ENCODE measurements around the gene NFX1.

Gene NFX1

GRCh38 chr9:33267151-33267767 lies 23.1 kb upstream of the NFX1 start:
- DNase-seq (ENCODE audit: low spot score): no peak

- DNase-seq (ENCODE audit: low spot score): no peak
These were observed 20.2 kb upstream of the NFX1 start for GRCh38 chr9:33270146-33270545.

GRCh38 chr9:33272061-33272460 lies 18.3 kb upstream of the NFX1 start:
- DNase-seq (ENCODE audit: low spot score): no peak

- no peak for DNase-seq (ENCODE audit: low spot score)
These were observed 16.9 kb upstream of the NFX1 start for GRCh38 chr9:33273266-33273971.

GRCh38 chr9:33273972-33274328 lies 16.4 kb upstream of the NFX1 start:
- no peak for DNase-seq (ENCODE audit: low spot score)

GRCh38 chr9:33277484-33277883 lies 12.8 kb upstream of the NFX1 start:
- DNase-seq (ENCODE audit: low spot score): no peak

GRCh38 chr9:33285502-33285901 lies 4.8 kb upstream of the NFX1 start:
- DNase-seq (ENCODE audit: low spot score): no peak

GRCh38 chr9:33287087-33287490 lies 3.2 kb upstream of the NFX1 start:
- DNase-seq (ENCODE audit: low spot score): peak; percentile 66

GRCh38 chr9:33288235-33288634 lies 2.1 kb upstream of the NFX1 start:
- no peak for DNase-seq (ENCODE audit: low spot score)

GRCh38 chr9:33288828-33289483 lies 1.4 kb upstream of the NFX1 start:
- no peak for DNase-seq (ENCODE audit: low spot score)

GRCh38 chr9:33289496-33289895 lies 820 bp upstream of the NFX1 start:
- DNase-seq (ENCODE audit: low spot score): no peak

GRCh38 chr9:33289936-33290246 lies 425 bp upstream of the NFX1 start:
- no peak for DNase-seq (ENCODE audit: low spot score)

GRCh38 chr9:33291031-33291397 lies 698 bp downstream of the NFX1 start:
- no peak for DNase-seq (ENCODE audit: low spot score)

- DNase-seq (ENCODE audit: low spot score): no peak
These were observed 1.6 kb downstream of the NFX1 start for GRCh38 chr9:33291901-33292300.

GRCh38 chr9:33293782-33294181 lies 3.5 kb downstream of the NFX1 start:
- DNase-seq (ENCODE audit: low spot score): no peak

GRCh38 chr9:33294670-33295432 lies 4.5 kb downstream of the NFX1 start:
- DNase-seq (ENCODE audit: low spot score): no peak

- DNase-seq (ENCODE audit: low spot score): no peak
These were observed 5.3 kb downstream of the NFX1 start for GRCh38 chr9:33295571-33295970.

GRCh38 chr9:33297432-33297831 lies 7.1 kb downstream of the NFX1 start:
- no peak for DNase-seq (ENCODE audit: low spot score)

GRCh38 chr9:33300546-33300945 lies 10.2 kb downstream of the NFX1 start:
- no peak for DNase-seq (ENCODE audit: low spot score)

GRCh38 chr9:33304362-33304761 lies 14.0 kb downstream of the NFX1 start:
- no peak for DNase-seq (ENCODE audit: low spot score)

GRCh38 chr9:33306037-33306436 lies 15.7 kb downstream of the NFX1 start:
- no peak for DNase-seq (ENCODE audit: low spot score)

- DNase-seq (ENCODE audit: low spot score): no peak
These were observed 16.8 kb downstream of the NFX1 start for GRCh38 chr9:33307067-33307466.

- no peak for DNase-seq (ENCODE audit: low spot score)
These were observed 19.6 kb downstream of the NFX1 start for GRCh38 chr9:33309903-33310302.
